SU-DHL-6 (cell line): ENCODE data around the gene HCFC1.
"Not testable (repeated sequence)": the region's sequence is repeated elsewhere in the genome, so short reads cannot be mapped to it uniquely, and the experiment has no call there.

Experiments used
- H2AFZ ChIP-seq: fragments of 200-600 bp; sonication (generic); 2 replicates; pipeline ENCODE4 v1.6.1; 2014; ENCODE audit warnings: low read depth, mild to moderate bottlenecking, moderate library complexity, mixed read lengths, antibody characterized with exemption, low read length; ENCODE audit not compliant: severe bottlenecking
- H3F3A ChIP-seq: fragments of 200-600 bp; shearing (Covaris generic); 2 replicates; pipeline ENCODE4 v1.6.0; 2016; ENCODE audit warnings: antibody characterized with exemption, mild to moderate bottlenecking; ENCODE audit not compliant: insufficient read depth
- H3K27ac ChIP-seq: fragments of 200-600 bp; sonication (generic); 2 replicates; pipeline ENCODE4 v1.5.1; 2016; ENCODE audit warnings: low read depth, mild to moderate bottlenecking, low read length, moderate library complexity, mixed read lengths
- H3K27me3 ChIP-seq: fragments of 200-600 bp; sonication (generic), shearing (Covaris generic); 2 replicates; pipeline ENCODE4 v1.6.0; 2014; ENCODE audit warnings: mild to moderate bottlenecking, low read length
- H3K36me3 ChIP-seq: fragments of 200-600 bp; sonication (generic); 2 replicates; pipeline ENCODE4 v1.6.1; 2014; ENCODE audit warnings: mild to moderate bottlenecking, low read length, mixed read lengths
- H3K4me2 ChIP-seq: fragments of 300-600, 200-600 bp; shearing (Covaris generic), sonication (generic); 2 replicates; pipeline ENCODE4 v1.6.0; 2014; ENCODE audit warnings: low read length, low read depth, mild to moderate bottlenecking; ENCODE audit not compliant: poor library complexity, severe bottlenecking
- H3K4me3 ChIP-seq: fragments of 200-600 bp; sonication (generic); 2 replicates; pipeline ENCODE4 v1.5.1; 2014; ENCODE audit warnings: antibody characterized with exemption, low read length, mild to moderate bottlenecking, mixed read lengths; ENCODE audit not compliant: insufficient read depth, poor library complexity, severe bottlenecking
- H3K79me2 ChIP-seq: fragments of 200-600 bp; sonication (generic); 2 replicates; pipeline ENCODE4 v1.6.1; 2014; ENCODE audit warnings: mild to moderate bottlenecking, low read length, moderate library complexity; ENCODE audit not compliant: insufficient read depth
- H3K9ac ChIP-seq: fragments of 200-600 bp; sonication (generic); 2 replicates; pipeline ENCODE4 v1.7.0; 2014; ENCODE audit warnings: mild to moderate bottlenecking, low read length
- H3K9me2 ChIP-seq: fragments of 200-600 bp; sonication (generic); replicated peaks from 2 replicates; pipeline ENCODE4 v1.6.1; 2014; ENCODE audit warnings: low read length; ENCODE audit not compliant: insufficient read depth
- H3K9me3 ChIP-seq: fragments of 200-600 bp; sonication (generic); 2 replicates; pipeline ENCODE4 v1.6.1; 2014; ENCODE audit warnings: low read length, mixed read lengths; ENCODE audit not compliant: insufficient read depth
- H4K20me1 ChIP-seq: fragments of 200-600 bp; sonication (generic); 2 replicates; pipeline ENCODE4 v1.6.1; 2014; ENCODE audit warnings: low read depth, mild to moderate bottlenecking, antibody characterized with exemption, low read length, moderate library complexity, mixed read lengths
- CTCF ChIP-seq: fragments of 200-600 bp; sonication (generic); IDR thresholded peaks from one replicate; pipeline ENCODE4 v1.5.1; 2017; ENCODE audit warnings: antibody characterized with exemption, mild to moderate bottlenecking, low read length, moderate library complexity; ENCODE audit not compliant: insufficient read depth, poor library complexity, severe bottlenecking
- EZH2phosphoT487 ChIP-seq: fragments of 200-600 bp; sonication (generic), shearing (Covaris generic); conservative IDR thresholded peaks from 2 replicates; pipeline ENCODE4 v1.6.1; 2018; ENCODE audit warnings: mild to moderate bottlenecking, antibody characterized with exemption, low read length, moderate library complexity, mixed read lengths

Gene HCFC1

GRCh38 chrX:153981771-153982533 lies 10.3 kb upstream of the HCFC1 start:
- H3K36me3 ChIP-seq = no peaks in the 10 kb centered on the region
- H3K4me2 ChIP-seq = no peak overlapping the region
- no peak overlapping the region for H3K4me3 ChIP-seq
- H3K27me3 ChIP-seq = no peaks in the 10 kb centered on the region
- H3K9ac ChIP-seq = no peak overlapping the region
- no peak overlapping the region for H2AFZ ChIP-seq
- H3K27ac ChIP-seq = no peak overlapping the region
- no peaks in the 10 kb centered on the region for H3K79me2 ChIP-seq
- no peaks in the 10 kb centered on the region for H3K9me2 ChIP-seq
- TF ChIP-seq EZH2phosphoT487 (no peak), CTCF (no peak)
- H3K9me3 ChIP-seq = no peaks in the 10 kb centered on the region
- no peaks in the 10 kb centered on the region for H4K20me1 ChIP-seq
- H3F3A ChIP-seq = no peaks in the 10 kb centered on the region

GRCh38 chrX:153981231-153981630 lies 9.6 kb upstream of the HCFC1 start:
- Histone ChIP-seq H3K27ac (no peak overlapping the region), H3K9ac (no peak overlapping the region), H3K4me3 (no peak overlapping the region), H3F3A (no peaks in the 10 kb centered on the region), H3K4me2 (no peak overlapping the region), H3K27me3 (no peaks in the 10 kb centered on the region), H3K79me2 (no peaks in the 10 kb centered on the region), H2AFZ (no peak overlapping the region), H3K9me2 (no peaks in the 10 kb centered on the region), H3K36me3 (no peaks in the 10 kb centered on the region), H4K20me1 (no peaks in the 10 kb centered on the region), H3K9me3 (no peaks in the 10 kb centered on the region)
- TF ChIP-seq CTCF (no peak), EZH2phosphoT487 (no peak)

DNA sequence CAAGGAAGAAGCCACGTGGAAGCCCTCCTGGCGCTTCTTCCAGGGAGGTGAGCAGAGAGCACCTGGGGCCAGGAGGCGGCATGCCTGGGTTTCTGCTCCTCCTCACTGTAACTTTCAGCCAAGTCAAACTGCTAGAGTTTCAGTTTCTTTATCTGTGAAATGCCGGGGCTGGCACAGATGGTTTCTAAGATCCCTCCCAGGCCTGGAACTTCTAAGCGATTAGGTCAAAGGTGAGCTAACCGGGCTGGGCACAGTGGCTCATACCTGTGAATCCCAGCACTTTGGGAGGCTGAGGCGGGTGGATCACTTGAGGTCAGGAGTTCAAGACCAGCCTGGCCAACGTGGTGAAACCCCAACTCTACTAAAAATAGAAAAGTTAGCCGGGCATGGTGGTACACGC lies 8.8 kb upstream of the HCFC1 start:
- H3K36me3 ChIP-seq, H3K4me2 ChIP-seq, H4K20me1 ChIP-seq, H3K27me3 ChIP-seq, H2AFZ ChIP-seq, H3K27ac ChIP-seq, H3K9me2 ChIP-seq, H3K9me3 ChIP-seq, H3K79me2 ChIP-seq, H3F3A ChIP-seq, H3K4me3 ChIP-seq, H3K9ac ChIP-seq: not testable (repeated sequence)

GRCh38 chrX:153974726-153975286 lies 3.2 kb upstream of the HCFC1 start:
- Histone ChIP-seq H3K9me2 (no peaks in the 10 kb centered on the region), H4K20me1 (no peaks in the 10 kb centered on the region), H3K27ac (no peak overlapping the region), H3K36me3 (no peaks in the 10 kb centered on the region), H3K4me3 (no peak overlapping the region), H3F3A (peaks cover 4% of the 10 kb centered on the region; the same call in 1 of the 2 replicates), H2AFZ (no peak overlapping the region), H3K79me2 (peaks cover 17% of the 10 kb centered on the region), H3K4me2 (no peak overlapping the region), H3K27me3 (no peaks in the 10 kb centered on the region), H3K9me3 (no peaks in the 10 kb centered on the region), H3K9ac (no peak overlapping the region)
- no peak for TF ChIP-seq EZH2phosphoT487
- no peak for TF ChIP-seq CTCF
